Trophoblast cell (in vitro differentiated cells and primary cell): ENCODE data around the gene TMEM114.
A peak's percentile ranks its signal among the peaks of the same experiment; 100 is the strongest.

Experiments
- DNase-seq, 2 donors: peaks; one replicate each; pipeline ENCODE4 v3.0.0-alpha.2; 2016
- H2AFZ ChIP-seq: 2 replicates; pipeline ENCODE4 v1.6.1; 2013; ENCODE audit warnings: low read length, moderate library complexity, mild to moderate bottlenecking; ENCODE audit not compliant: insufficient read depth, poor library complexity
- H2AK5ac ChIP-seq: 2 replicates; pipeline ENCODE4 v1.6.1; 2013; ENCODE audit warnings: mild to moderate bottlenecking, low read length
- H2BK120ac ChIP-seq: 2 replicates; pipeline ENCODE4 v1.6.1; 2013; ENCODE audit warnings: low read length, mild to moderate bottlenecking, moderate library complexity; ENCODE audit not compliant: insufficient read depth, poor library complexity
- H2BK12ac ChIP-seq: 2 replicates; pipeline ENCODE4 v1.6.1; 2013; ENCODE audit warnings: mild to moderate bottlenecking, low read length, moderate library complexity
- H2BK5ac ChIP-seq: 2 replicates; pipeline ENCODE4 v1.6.1; 2013; ENCODE audit warnings: low read length, low read depth, moderate library complexity, mild to moderate bottlenecking; ENCODE audit not compliant: poor library complexity
- H3K14ac ChIP-seq: 2 replicates; pipeline ENCODE4 v1.6.1; 2013; ENCODE audit warnings: mild to moderate bottlenecking, low read length
- H3K18ac ChIP-seq: 2 replicates; pipeline ENCODE4 v1.6.1; 2013; ENCODE audit warnings: mild to moderate bottlenecking, low read length
- H3K23ac ChIP-seq: 2 replicates; pipeline ENCODE4 v1.6.1; 2013; ENCODE audit warnings: low read length
- H3K27ac ChIP-seq: 2 replicates; pipeline ENCODE4 v1.5.1; 2013; ENCODE audit warnings: low read depth, mild to moderate bottlenecking, inconsistent platforms, low read length, moderate library complexity
- H3K27me3 ChIP-seq: 2 replicates; pipeline ENCODE4 v1.6.1; 2013; ENCODE audit warnings: inconsistent platforms, mild to moderate bottlenecking, low read length, moderate library complexity; ENCODE audit not compliant: insufficient read depth
- H3K36me3 ChIP-seq, 2 experiments: 1 replicate in 1 of 2; 2 replicates in 1 of 2; pipeline ENCODE4 v1.6.1; 2013; ENCODE audit warnings: low read length in 2 of 2, mild to moderate bottlenecking in 2 of 2, moderate library complexity in 1 of 2; ENCODE audit not compliant: insufficient read depth in 2 of 2, control insufficient read depth in 1 of 2
- H3K4ac ChIP-seq: 2 replicates; pipeline ENCODE4 v1.6.1; 2013; ENCODE audit warnings: low read depth, mild to moderate bottlenecking, low read length, moderate library complexity
- H3K4me1 ChIP-seq, 2 experiments: 1 replicate in 1 of 2; 2 replicates in 1 of 2; pipeline ENCODE4 v1.6.1; 2013; ENCODE audit warnings: low read length in 2 of 2, mild to moderate bottlenecking in 2 of 2, moderate library complexity in 1 of 2; ENCODE audit not compliant: insufficient read depth in 2 of 2, control insufficient read depth in 1 of 2
- H3K4me2 ChIP-seq: 2 replicates; pipeline ENCODE4 v1.6.1; 2013; ENCODE audit warnings: inconsistent platforms, mild to moderate bottlenecking, low read length, moderate library complexity
- H3K4me3 ChIP-seq: 2 replicates; pipeline ENCODE4 v1.5.1; 2013; ENCODE audit warnings: mild to moderate bottlenecking, low read depth, low read length, inconsistent platforms
- H3K79me1 ChIP-seq: one replicate; pipeline ENCODE4 v1.6.1; 2013; ENCODE audit warnings: low read length
- H3K79me2 ChIP-seq: 2 replicates; pipeline ENCODE4 v1.6.1; 2013; ENCODE audit warnings: low read length, mild to moderate bottlenecking; ENCODE audit not compliant: control insufficient read depth, insufficient read depth, poor library complexity
- H3K9ac ChIP-seq: 2 replicates; pipeline ENCODE4 v1.6.1; 2013; ENCODE audit warnings: mild to moderate bottlenecking, low read length
- H3K9me3 ChIP-seq: 2 replicates; pipeline ENCODE4 v1.6.1; 2013; ENCODE audit warnings: low read depth, mild to moderate bottlenecking, control low read depth, inconsistent platforms, low read length; ENCODE audit not compliant: insufficient read depth
- H4K12ac ChIP-seq: 2 replicates; pipeline ENCODE4 v1.6.1; 2013; ENCODE audit warnings: low read depth, mild to moderate bottlenecking, low read length, moderate library complexity
- H4K8ac ChIP-seq: 2 replicates; pipeline ENCODE4 v1.6.1; 2013; ENCODE audit warnings: low read depth, mild to moderate bottlenecking, low read length, moderate library complexity
- H4K91ac ChIP-seq: one replicate; pipeline ENCODE4 v1.6.1; 2013; ENCODE audit warnings: low read depth, mild to moderate bottlenecking, low read length, moderate library complexity
- WGBS: extraction: QIAGEN DNeasy Blood & Tissue Kit; methylation state at CpG from one replicate; pipeline ENCODE4 v1.1.7; 2013; ENCODE audit warnings: missing lambda C conversion rate; ENCODE audit not compliant: insufficient read length, insufficient coverage; ENCODE audit errors: extremely low coverage; 5-methylcytosine and 5-hydroxymethylcytosine counted together

The TMEM114 gene

GRCh38 chr16:8607214-8607613, 16.9 kb upstream of the TMEM114 start:
- Histone ChIP-seq H4K12ac (no peak overlapping the region), H2BK120ac (no peak overlapping the region), H3K4me1 (no peaks in the 10 kb centered on the region), H3K36me3 (no peaks in the 10 kb centered on the region), H2AK5ac (no peak overlapping the region), H3K9ac (peak overlapping the region; percentile 14), H3K27me3 (no peaks in the 10 kb centered on the region), H2BK12ac (no peak overlapping the region), H3K18ac (no peak overlapping the region), H3K79me2 (no peaks in the 10 kb centered on the region), H3K14ac (no peak overlapping the region), H4K91ac (no peak overlapping the region), H3K79me1 (no peaks in the 10 kb centered on the region), H2BK5ac (no peak overlapping the region), H4K8ac (no peak overlapping the region), H3K4me3 (no peak overlapping the region), H3K23ac (no peak overlapping the region), H2AFZ (no peak overlapping the region), H3K4me2 (no peak overlapping the region), H3K27ac (no peak overlapping the region), H3K4ac (no peak overlapping the region), H3K9me3 (no peaks in the 10 kb centered on the region)
- WGBS: no CpG with 5 or more reads among the region's 9 CpGs
- DNase-seq: no peak

GRCh38 chr16:8605554-8605953, 15.2 kb upstream of the TMEM114 start:
- Histone ChIP-seq H4K8ac (no peak overlapping the region), H2BK12ac (no peak overlapping the region), H2AK5ac (no peak overlapping the region), H3K18ac (no peak overlapping the region), H2BK5ac (no peak overlapping the region), H4K12ac (no peak overlapping the region), H4K91ac (no peak overlapping the region), H3K4me1 (no peaks in the 10 kb centered on the region), H3K79me2 (no peaks in the 10 kb centered on the region), H3K36me3 (no peaks in the 10 kb centered on the region), H2AFZ (no peak overlapping the region), H3K79me1 (no peaks in the 10 kb centered on the region), H3K23ac (no peak overlapping the region), H3K27ac (no peak overlapping the region), H2BK120ac (no peak overlapping the region), H3K4me3 (no peak overlapping the region), H3K14ac (no peak overlapping the region), H3K4ac (no peak overlapping the region), H3K9me3 (no peaks in the 10 kb centered on the region), H3K9ac (no peak overlapping the region), H3K27me3 (no peaks in the 10 kb centered on the region), H3K4me2 (no peak overlapping the region)
- no peak for DNase-seq

DNA sequence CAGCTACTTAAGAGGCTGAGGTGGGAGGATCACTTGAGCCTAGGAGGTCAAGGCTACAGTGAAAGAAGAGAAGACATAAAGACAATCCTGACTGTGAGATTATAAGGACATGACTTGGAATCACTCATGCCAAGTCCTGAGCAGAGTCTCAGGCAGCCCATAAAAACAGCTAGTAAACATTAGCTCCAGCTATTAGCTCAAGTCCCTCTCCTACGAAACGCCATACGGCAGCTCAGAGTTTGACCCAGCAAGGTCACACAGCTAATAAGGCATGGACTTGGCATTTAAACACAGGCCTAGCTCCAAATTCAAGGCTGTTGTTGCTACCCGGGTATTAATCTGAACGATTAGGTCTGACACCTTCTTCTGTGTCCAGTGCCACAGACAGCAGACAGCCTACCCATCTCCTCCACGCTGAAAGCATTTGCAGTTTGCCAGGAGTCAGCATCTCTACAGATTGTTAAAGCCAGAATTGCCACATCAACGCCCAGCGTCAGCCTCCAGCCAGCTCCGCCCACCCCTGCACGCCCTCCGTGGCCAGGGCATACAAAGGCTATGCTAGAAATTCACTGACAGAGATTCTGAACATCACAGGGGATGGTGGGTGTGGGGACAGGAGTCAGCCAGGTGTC, 9.9 kb upstream of the TMEM114 start:
- Histone ChIP-seq H3K4me2 (no peak overlapping the region), H3K4me1 (no peaks in the 10 kb centered on the region), H3K9me3 (peaks cover 6% of the 10 kb centered on the region), H3K18ac (no peak overlapping the region), H3K79me2 (no peaks in the 10 kb centered on the region), H3K79me1 (no peaks in the 10 kb centered on the region), H2AK5ac (no peak overlapping the region), H2BK5ac (no peak overlapping the region), H3K27me3 (no peaks in the 10 kb centered on the region), H3K27ac (no peak overlapping the region), H2BK120ac (no peak overlapping the region), H4K12ac (no peak overlapping the region), H3K23ac (no peak overlapping the region), H2AFZ (no peak overlapping the region), H3K14ac (no peak overlapping the region), H3K36me3 (no peaks in the 10 kb centered on the region), H3K4ac (no peak overlapping the region), H4K8ac (no peak overlapping the region), H3K4me3 (no peak overlapping the region), H4K91ac (no peak overlapping the region), H2BK12ac (no peak overlapping the region), H3K9ac (no peak overlapping the region)
- no CpG with 5 or more reads among the region's 11 CpGs for WGBS
- DNase-seq: no peak

- no peak overlapping the region for H4K8ac ChIP-seq
- no peak overlapping the region for H2AK5ac ChIP-seq
- H3K4me2 ChIP-seq: no peak overlapping the region
- no peak overlapping the region for H4K12ac ChIP-seq
- no peaks in the 10 kb centered on the region for H3K79me2 ChIP-seq
- H3K23ac ChIP-seq: no peak overlapping the region
- no peaks in the 10 kb centered on the region for H3K36me3 ChIP-seq
- H4K91ac ChIP-seq: no peak overlapping the region
- DNase-seq: no peak
- H3K27me3 ChIP-seq: no peaks in the 10 kb centered on the region
- no peak overlapping the region for H3K4me3 ChIP-seq
- H3K9me3 ChIP-seq: peaks cover 6% of the 10 kb centered on the region
- H2BK5ac ChIP-seq: no peak overlapping the region
- H3K18ac ChIP-seq: no peak overlapping the region
- H2BK120ac ChIP-seq: no peak overlapping the region
- no CpG with 5 or more reads among the region's 1 CpG for WGBS
- no peak overlapping the region for H3K14ac ChIP-seq
- no peaks in the 10 kb centered on the region for H3K79me1 ChIP-seq
- no peak overlapping the region for H2BK12ac ChIP-seq
- H2AFZ ChIP-seq: no peak overlapping the region
- no peaks in the 10 kb centered on the region for H3K4me1 ChIP-seq
- H3K27ac ChIP-seq: no peak overlapping the region
- no peak overlapping the region for H3K4ac ChIP-seq
- H3K9ac ChIP-seq: no peak overlapping the region
Observed at GRCh38 chr16:8596581-8596980, 6.3 kb upstream of the TMEM114 start.
